HG03342 (cell line): ENCODE data around the gene FAM222A.

ENCODE experiments used
- ATAC-seq: cut with Tn5 transposase; IDR thresholded peaks from one replicate; pipeline ENCODE4 v1.9.1; 2021; ENCODE audit warnings: mild to moderate bottlenecking, moderate library complexity; ENCODE audit not compliant: unreplicated experiment

FAM222A gene

GRCh38 chr12:109710747-109711595 lies 2.7 kb upstream of the FAM222A start:
- no peak for ATAC-seq

- ATAC-seq, result no peak
Measured at GRCh38 chr12:109711596-109712461, 1.8 kb upstream of the FAM222A start.

- peak; percentile 18 for ATAC-seq
Measured at GRCh38 chr12:109714141-109714912, 702 bp downstream of the FAM222A start.

GRCh38 chr12:109714913-109715244 lies 1.3 kb downstream of the FAM222A start:
- ATAC-seq, result no peak

- no peak for ATAC-seq
Measured at GRCh38 chr12:109715310-109716091, 1.9 kb downstream of the FAM222A start.

- no peak for ATAC-seq
Measured at GRCh38 chr12:109716092-109716479, 2.5 kb downstream of the FAM222A start.

- ATAC-seq, result no peak
Measured at GRCh38 chr12:109716512-109717389, 3.1 kb downstream of the FAM222A start.

- no peak for ATAC-seq
Measured at GRCh38 chr12:109717390-109718357, 4.0 kb downstream of the FAM222A start.

GRCh38 chr12:109718390-109718789 lies 4.8 kb downstream of the FAM222A start:
- ATAC-seq, result no peak

GRCh38 chr12:109719123-109720022 lies 5.7 kb downstream of the FAM222A start:
- no peak for ATAC-seq

- ATAC-seq, result no peak
Measured at GRCh38 chr12:109720152-109720856, 6.7 kb downstream of the FAM222A start.

- ATAC-seq, result no peak
Measured at GRCh38 chr12:109720857-109721189, 7.2 kb downstream of the FAM222A start.

GRCh38 chr12:109721276-109721675 lies 7.7 kb downstream of the FAM222A start:
- ATAC-seq, result no peak

- no peak for ATAC-seq
Measured at GRCh38 chr12:109722022-109722720, 8.5 kb downstream of the FAM222A start.

GRCh38 chr12:109722721-109723094 lies 9.1 kb downstream of the FAM222A start:
- no peak for ATAC-seq

- no peak for ATAC-seq
Measured at GRCh38 chr12:109723311-109723881, 9.8 kb downstream of the FAM222A start.
